ENCODE measurements around the gene KPNA4.

- TF ChIP-seq POLR2A (IDR thresholded peaks at IDR 0.05) (no peak), CTCF (IDR thresholded peaks at IDR 0.05) (no peak)
Measured at GRCh38 chr3:160447544-160447943, 117.8 kb downstream of the KPNA4 start.
